ENCODE data around the gene SCCPDH.
"Not testable (repeated sequence)": the region's sequence is repeated elsewhere in the genome, so short reads cannot be mapped to it uniquely, and the experiment has no call there.

The SCCPDH gene

DNA sequence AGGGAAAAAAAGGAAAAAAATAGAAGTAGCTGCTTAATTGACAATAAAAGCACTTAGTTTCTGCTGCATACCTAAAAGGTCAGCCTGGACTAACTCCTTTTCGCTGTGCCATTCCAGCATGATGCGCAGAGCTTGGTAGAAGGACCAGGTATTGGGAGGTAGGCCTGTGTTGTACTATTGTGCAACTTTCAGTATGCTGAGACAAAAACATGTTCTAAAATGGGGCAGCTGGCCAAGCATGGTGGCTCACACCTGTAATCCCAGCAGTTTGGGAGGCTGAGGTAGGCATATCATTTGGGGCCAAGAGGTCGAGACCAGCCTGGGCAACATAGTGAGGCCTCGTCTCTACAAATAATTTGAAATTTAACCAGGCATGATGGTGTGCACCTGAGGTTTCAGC, 15.0 kb upstream of the SCCPDH start:
- Histone ChIP-seq H2BK12ac (ENCODE audit: low read length in 2 of 2) (no peak overlapping the region), H3K27ac (ENCODE audit: low read length, poor library complexity, severe bottlenecking) (no peak overlapping the region), H3K4me3 (ENCODE audit: insufficient read depth in 1 of 2, low read depth in 1 of 2, low read length in 2 of 2) (no peak overlapping the region), H2BK5ac (ENCODE audit: low read depth, low read length, poor library complexity, severe bottlenecking) (no peak overlapping the region), H3K4me2 (ENCODE audit: low read length, poor library complexity, severe bottlenecking) (no peak overlapping the region), H3K18ac (ENCODE audit: low read depth in 1 of 2, low read length in 2 of 2) (no peak overlapping the region), H3K23ac (ENCODE audit: low read length in 2 of 2) (no peak overlapping the region), H4K8ac (ENCODE audit: low read length) (no peak overlapping the region), H3K9me3 (ENCODE audit: control insufficient read depth, low read length) (no peaks in the 10 kb centered on the region), H3K4ac (ENCODE audit: low read depth in 1 of 2, low read length in 2 of 2) (no peak overlapping the region), H3K14ac (ENCODE audit: low read length in 2 of 2) (no peak overlapping the region), H3K4me1 (ENCODE audit: control insufficient read depth, insufficient read depth, low read depth, low read length) (peaks cover 2% of the 10 kb centered on the region), H3K9ac (ENCODE audit: low read length) (no peak overlapping the region), H3K79me1 (replicated peaks; ENCODE audit: low read length, poor library complexity, severe bottlenecking) (no peaks in the 10 kb centered on the region), H2AK5ac (ENCODE audit: low read length, severe bottlenecking) (no peak overlapping the region), H2AFZ (ENCODE audit: low read depth, low read length) (no peak overlapping the region), H3K36me3 (ENCODE audit: control insufficient read depth in 1 of 2, insufficient read depth in 2 of 2, low read depth in 1 of 2, low read length in 2 of 2) (no peaks in the 10 kb centered on the region), H2BK120ac (ENCODE audit: low read depth, low read length) (no peak overlapping the region), H3K27me3 (ENCODE audit: control insufficient read depth in 1 of 2, insufficient read depth in 1 of 2, low read length in 2 of 2) (peaks cover 6 to 7% of the 10 kb centered on the region in 2 experiments), H2BK15ac (ENCODE audit: low read depth, poor library complexity, severe bottlenecking) (no peak overlapping the region), H4K91ac (ENCODE audit: low read length) (no peak overlapping the region)
- WGBS: 90% methylated on average over 4 of the region's 4 CpGs
- DNase-seq: no peak

DNA sequence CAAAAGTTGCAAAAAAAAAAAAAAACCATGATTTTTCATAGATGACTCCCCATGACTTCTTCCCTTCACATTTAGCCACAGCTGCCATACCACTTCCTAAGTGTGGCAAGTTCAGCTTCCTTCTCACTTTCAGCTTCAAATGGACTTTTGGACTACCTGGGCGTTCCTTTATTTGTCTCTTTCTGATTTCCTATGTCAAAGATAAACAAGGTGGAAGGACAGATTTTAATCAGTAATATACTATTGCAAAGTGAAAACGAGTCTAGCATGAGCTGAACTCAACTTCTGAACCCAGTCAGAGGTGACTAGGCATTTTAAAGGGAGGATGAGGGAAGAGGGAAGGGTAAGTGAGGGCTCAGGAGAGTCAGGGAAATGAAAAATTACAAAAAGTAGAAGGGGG, 14.4 kb upstream of the SCCPDH start:
- H3K23ac ChIP-seq (ENCODE audit: low read length in 2 of 2): no peak overlapping the region
- H3K4me3 ChIP-seq (ENCODE audit: insufficient read depth in 1 of 2, low read depth in 1 of 2, low read length in 2 of 2): no peak overlapping the region
- no peak overlapping the region for H2BK15ac ChIP-seq (ENCODE audit: low read depth, poor library complexity, severe bottlenecking)
- peaks cover 6 to 7% of the 10 kb centered on the region in 2 experiments for H3K27me3 ChIP-seq (ENCODE audit: control insufficient read depth in 1 of 2, insufficient read depth in 1 of 2, low read length in 2 of 2)
- no peak overlapping the region for H3K14ac ChIP-seq (ENCODE audit: low read length in 2 of 2)
- 32% methylated on average over 1 of the region's 2 CpGs for WGBS
- H3K4me1 ChIP-seq (ENCODE audit: control insufficient read depth, insufficient read depth, low read depth, low read length): peaks cover 2% of the 10 kb centered on the region
- no peak overlapping the region for H2AFZ ChIP-seq (ENCODE audit: low read depth, low read length)
- H3K79me1 ChIP-seq (replicated peaks; ENCODE audit: low read length, poor library complexity, severe bottlenecking): no peaks in the 10 kb centered on the region
- no peak overlapping the region for H3K4ac ChIP-seq (ENCODE audit: low read depth in 1 of 2, low read length in 2 of 2)
- no peak overlapping the region for H2BK5ac ChIP-seq (ENCODE audit: low read depth, low read length, poor library complexity, severe bottlenecking)
- H4K8ac ChIP-seq (ENCODE audit: low read length): no peak overlapping the region
- H3K9me3 ChIP-seq (ENCODE audit: control insufficient read depth, low read length): no peaks in the 10 kb centered on the region
- no peak overlapping the region for H3K4me2 ChIP-seq (ENCODE audit: low read length, poor library complexity, severe bottlenecking)
- no peak overlapping the region for H2AK5ac ChIP-seq (ENCODE audit: low read length, severe bottlenecking)
- no peak overlapping the region for H2BK120ac ChIP-seq (ENCODE audit: low read depth, low read length)
- no peak overlapping the region for H4K91ac ChIP-seq (ENCODE audit: low read length)
- no peaks in the 10 kb centered on the region for H3K36me3 ChIP-seq (ENCODE audit: control insufficient read depth in 1 of 2, insufficient read depth in 2 of 2, low read depth in 1 of 2, low read length in 2 of 2)
- H3K18ac ChIP-seq (ENCODE audit: low read depth in 1 of 2, low read length in 2 of 2): no peak overlapping the region
- DNase-seq: no peak
- no peak overlapping the region for H3K27ac ChIP-seq (ENCODE audit: low read length, poor library complexity, severe bottlenecking)
- H3K9ac ChIP-seq (ENCODE audit: low read length): no peak overlapping the region
- no peak overlapping the region for H2BK12ac ChIP-seq (ENCODE audit: low read length in 2 of 2)

GRCh38 chr1:246711548-246712003, 12.6 kb upstream of the SCCPDH start:
- Histone ChIP-seq H3K4me2 (ENCODE audit: low read length, poor library complexity, severe bottlenecking) (no peak overlapping the region), H2AFZ (ENCODE audit: low read depth, low read length) (no peak overlapping the region), H3K23ac (ENCODE audit: low read length in 2 of 2) (no peak overlapping the region), H3K79me1 (replicated peaks; ENCODE audit: low read length, poor library complexity, severe bottlenecking) (no peaks in the 10 kb centered on the region), H3K9me3 (ENCODE audit: control insufficient read depth, low read length) (no peaks in the 10 kb centered on the region), H3K27me3 (ENCODE audit: control insufficient read depth in 1 of 2, insufficient read depth in 1 of 2, low read length in 2 of 2) (peaks cover 6 to 7% of the 10 kb centered on the region in 2 experiments), H4K8ac (ENCODE audit: low read length) (no peak overlapping the region), H3K36me3 (ENCODE audit: control insufficient read depth in 1 of 2, insufficient read depth in 2 of 2, low read depth in 1 of 2, low read length in 2 of 2) (no peaks in the 10 kb centered on the region), H3K4me3 (ENCODE audit: insufficient read depth in 1 of 2, low read depth in 1 of 2, low read length in 2 of 2) (no peak overlapping the region), H3K9ac (ENCODE audit: low read length) (no peak overlapping the region), H3K4me1 (ENCODE audit: control insufficient read depth, insufficient read depth, low read depth, low read length) (no peaks in the 10 kb centered on the region), H2BK15ac (ENCODE audit: low read depth, poor library complexity, severe bottlenecking) (no peak overlapping the region), H3K14ac (ENCODE audit: low read length in 2 of 2) (no peak overlapping the region), H3K18ac (ENCODE audit: low read depth in 1 of 2, low read length in 2 of 2) (no peak overlapping the region), H3K27ac (ENCODE audit: low read length, poor library complexity, severe bottlenecking) (no peak overlapping the region), H3K4ac (ENCODE audit: low read depth in 1 of 2, low read length in 2 of 2) (no peak overlapping the region), H2BK12ac (ENCODE audit: low read length in 2 of 2) (no peak overlapping the region), H2AK5ac (ENCODE audit: low read length, severe bottlenecking) (no peak overlapping the region), H4K91ac (ENCODE audit: low read length) (no peak overlapping the region), H2BK5ac (ENCODE audit: low read depth, low read length, poor library complexity, severe bottlenecking) (no peak overlapping the region), H2BK120ac (ENCODE audit: low read depth, low read length) (no peak overlapping the region)
- no peak for DNase-seq
- 75% methylated on average over 3 of the region's 3 CpGs for WGBS

DNA sequence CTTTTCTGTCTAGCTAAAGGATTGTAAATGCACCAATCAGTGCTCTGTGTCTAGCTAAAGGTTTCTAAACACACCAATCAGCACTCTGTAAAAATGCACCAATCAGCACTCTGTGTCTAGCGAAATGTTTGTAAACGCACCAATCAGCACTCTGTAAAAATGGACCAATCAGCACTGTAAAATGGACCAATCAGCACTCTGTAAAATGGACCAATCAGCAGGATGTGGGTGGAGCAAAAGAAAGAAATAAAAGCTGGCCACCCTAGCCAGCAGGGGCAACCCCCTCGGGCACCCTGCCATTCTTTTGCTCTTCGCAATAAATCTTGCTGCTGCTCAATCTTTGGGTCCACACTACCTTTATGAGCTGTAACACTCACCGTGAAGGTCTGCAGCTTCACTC, 11.8 kb upstream of the SCCPDH start:
- H2BK120ac ChIP-seq (ENCODE audit: low read depth, low read length); H2AK5ac ChIP-seq (ENCODE audit: low read length, severe bottlenecking); H4K91ac ChIP-seq (ENCODE audit: low read length); H3K14ac ChIP-seq (ENCODE audit: low read length in 2 of 2); DNase-seq; H2AFZ ChIP-seq (ENCODE audit: low read depth, low read length); H3K79me1 ChIP-seq (replicated peaks; ENCODE audit: low read length, poor library complexity, severe bottlenecking); H3K4me2 ChIP-seq (ENCODE audit: low read length, poor library complexity, severe bottlenecking); H3K27me3 ChIP-seq (ENCODE audit: control insufficient read depth in 1 of 2, insufficient read depth in 1 of 2, low read length in 2 of 2); H3K4ac ChIP-seq (ENCODE audit: low read depth in 1 of 2, low read length in 2 of 2); H3K23ac ChIP-seq (ENCODE audit: low read length in 2 of 2); H2BK12ac ChIP-seq (ENCODE audit: low read length in 2 of 2); H4K8ac ChIP-seq (ENCODE audit: low read length); H3K9ac ChIP-seq (ENCODE audit: low read length); H2BK15ac ChIP-seq (ENCODE audit: low read depth, poor library complexity, severe bottlenecking); H3K4me1 ChIP-seq (ENCODE audit: control insufficient read depth, insufficient read depth, low read depth, low read length); H3K9me3 ChIP-seq (ENCODE audit: control insufficient read depth, low read length); H3K4me3 ChIP-seq (ENCODE audit: insufficient read depth in 1 of 2, low read depth in 1 of 2, low read length in 2 of 2); H3K27ac ChIP-seq (ENCODE audit: low read length, poor library complexity, severe bottlenecking); H2BK5ac ChIP-seq (ENCODE audit: low read depth, low read length, poor library complexity, severe bottlenecking); H3K18ac ChIP-seq (ENCODE audit: low read depth in 1 of 2, low read length in 2 of 2); H3K36me3 ChIP-seq (ENCODE audit: control insufficient read depth in 1 of 2, insufficient read depth in 2 of 2, low read depth in 1 of 2, low read length in 2 of 2): not testable (repeated sequence)
- WGBS: 86% methylated on average over 3 of the region's 5 CpGs

Data from mesenchymal stem cell (in vitro differentiated cells and primary cell).